Suppressor macrophage treated with lipopolysaccharide for 1 hour (primary cell): Measurements from ENCODE around the gene CAPN12.
A peak's percentile ranks its signal among the peaks of the same experiment; 100 is the strongest.

Source experiments
- DNase-seq, 3 donors: peaks; one replicate each; pipeline ENCODE4 v3.0.0-alpha.2; 2020 to 2022

Gene CAPN12

DNA sequence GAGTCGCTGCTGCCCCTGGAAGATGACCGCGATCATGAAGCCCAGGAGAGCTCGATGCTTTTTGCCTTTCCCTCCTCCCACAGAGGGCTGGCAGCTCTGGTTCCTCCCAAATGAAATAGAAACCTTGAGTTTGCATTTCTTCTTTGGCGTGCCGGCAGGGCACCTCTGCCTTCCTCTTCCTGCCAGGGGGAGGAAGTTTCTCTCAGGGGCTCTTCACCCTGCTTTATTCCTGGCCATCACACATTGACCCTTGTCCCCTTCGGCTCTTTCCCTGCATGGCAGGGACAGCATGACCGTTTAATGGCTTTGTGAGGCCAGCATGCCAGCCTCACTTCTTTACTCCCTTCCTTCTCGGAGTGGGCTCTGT, 49.0 kb downstream of the CAPN12 start:
- DNase-seq: peak; percentile 64 to 67 (median 65)

DNA sequence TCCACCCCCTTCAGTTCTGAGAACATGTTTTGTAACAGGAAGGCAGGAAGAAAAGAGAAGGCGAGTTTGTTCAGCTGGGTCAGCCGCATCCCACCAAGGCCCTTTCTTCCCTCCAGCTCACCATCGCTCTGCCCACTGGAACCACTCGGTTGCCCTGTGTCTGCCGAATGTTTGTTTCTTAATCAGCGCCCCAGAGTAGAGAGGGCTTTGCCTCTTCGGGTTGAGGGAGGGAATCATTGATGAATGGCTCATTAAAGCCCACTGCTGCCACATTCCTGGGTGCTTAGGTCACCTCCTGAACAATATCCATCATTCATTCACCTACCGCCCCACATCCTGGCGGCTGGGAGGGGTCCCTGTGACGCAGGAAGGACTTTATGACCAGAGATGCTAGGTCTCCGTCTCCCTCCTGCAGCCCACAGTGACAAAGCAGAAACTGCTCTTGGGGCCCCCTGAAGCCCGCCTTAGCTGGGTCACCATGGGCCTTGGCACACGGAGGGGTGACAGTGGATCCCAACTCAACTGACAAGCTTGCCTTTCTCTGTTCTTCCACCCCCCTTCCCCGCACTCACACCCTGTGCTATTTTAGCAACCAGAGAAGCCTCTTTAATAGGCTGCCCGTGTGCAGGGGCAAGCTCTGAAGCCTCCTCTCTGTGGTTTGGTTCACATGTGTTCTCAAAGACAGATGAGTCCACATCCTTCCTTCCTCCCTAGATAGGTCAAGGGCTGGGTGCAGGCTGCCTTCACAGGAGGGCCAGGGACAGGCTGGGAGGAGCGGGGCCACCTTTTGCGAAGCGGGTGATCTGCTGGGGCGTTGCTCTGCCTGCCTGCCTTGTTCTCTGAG, 50.7 kb downstream of the CAPN12 start:
- DNase-seq: no peak

DNA sequence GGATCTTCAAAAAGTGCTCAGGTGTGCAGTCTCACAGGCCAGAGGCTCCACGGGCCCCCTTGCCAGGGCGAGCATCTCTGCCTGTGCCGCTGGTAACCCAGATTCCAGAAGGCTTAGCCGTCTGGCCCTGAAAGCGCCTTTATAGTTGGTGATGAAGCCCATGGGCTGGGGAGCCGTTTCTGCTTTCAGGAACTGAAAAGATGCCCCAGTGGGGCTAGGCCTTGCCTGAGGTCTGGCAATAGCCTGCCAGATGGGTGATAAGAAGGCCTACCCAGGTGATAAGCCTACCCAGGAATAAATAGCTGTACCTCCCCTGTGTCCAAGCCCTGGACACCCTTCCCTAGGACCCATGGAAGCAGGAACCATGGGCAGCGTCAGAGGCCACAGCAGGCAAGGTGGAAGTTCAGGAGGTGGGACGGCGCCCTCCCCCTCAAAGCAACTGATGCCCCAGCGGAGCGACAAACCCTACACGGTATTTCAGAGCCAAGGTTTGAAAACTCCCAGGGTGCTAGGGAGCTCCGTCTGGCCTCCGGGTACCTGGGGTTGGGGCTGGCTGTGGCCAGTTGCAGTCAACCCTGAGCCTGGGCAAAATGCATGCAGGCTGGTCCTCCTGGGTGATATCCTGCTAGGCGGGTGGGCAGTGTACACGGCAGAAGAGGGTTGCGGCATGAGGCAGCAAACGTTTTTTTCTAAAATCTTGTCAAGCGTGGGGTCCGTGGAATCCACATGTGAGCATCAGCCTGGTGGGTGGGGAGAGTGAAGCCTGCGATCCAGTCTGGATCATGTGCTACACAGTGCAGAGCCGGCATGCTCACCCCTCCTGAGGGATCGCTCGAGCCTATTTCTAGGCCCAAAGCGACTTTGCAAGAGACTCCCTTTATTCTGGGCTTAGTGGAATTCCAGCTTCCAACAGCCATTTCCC, 51.6 kb downstream of the CAPN12 start:
- DNase-seq: no peak

DNA sequence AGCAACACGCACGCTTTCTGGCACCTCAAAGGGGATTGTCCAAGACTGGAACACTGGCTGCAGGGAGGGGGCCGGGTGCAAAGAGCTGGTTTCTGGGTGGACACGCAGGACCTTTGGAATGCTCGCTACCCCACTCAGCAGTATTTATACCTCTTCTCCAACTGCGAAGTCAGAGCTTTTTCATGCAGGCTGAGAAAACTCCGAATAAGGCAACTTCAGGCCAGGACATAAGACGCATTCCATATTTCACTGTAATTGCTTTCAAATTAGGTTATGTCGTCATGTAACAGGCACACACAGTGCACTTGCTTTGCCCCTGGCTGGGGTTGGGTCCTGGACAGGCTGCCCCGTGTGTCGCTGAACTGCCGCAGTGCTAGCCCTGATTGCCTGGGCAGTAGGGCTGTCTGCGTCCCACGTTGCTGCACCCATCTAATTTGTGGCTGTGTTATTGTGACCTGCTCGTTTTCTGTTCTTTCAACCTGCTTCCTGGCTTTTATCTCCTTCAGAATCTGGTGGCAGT, 52.3 kb downstream of the CAPN12 start:
- DNase-seq: no peak

DNA sequence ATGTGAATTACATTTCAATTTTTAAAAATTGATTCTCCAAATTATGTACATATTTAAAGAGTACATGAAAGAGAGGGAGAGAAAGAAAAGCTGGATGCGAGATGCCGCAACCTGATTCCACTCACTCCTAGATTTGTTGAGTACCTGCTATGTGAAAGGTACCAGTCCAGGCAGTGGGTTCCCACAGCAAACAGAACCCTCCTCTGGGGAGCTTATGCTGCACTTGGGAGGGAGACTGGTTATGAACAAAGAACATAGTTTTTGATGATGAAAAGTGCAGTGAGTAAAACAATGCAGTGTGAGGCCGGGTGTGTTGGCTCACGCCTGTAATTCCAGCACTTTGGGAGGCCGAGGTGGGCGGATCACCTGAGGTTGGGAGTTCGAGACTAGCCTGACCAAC, 53.4 kb downstream of the CAPN12 start:
- DNase-seq: no peak

DNA sequence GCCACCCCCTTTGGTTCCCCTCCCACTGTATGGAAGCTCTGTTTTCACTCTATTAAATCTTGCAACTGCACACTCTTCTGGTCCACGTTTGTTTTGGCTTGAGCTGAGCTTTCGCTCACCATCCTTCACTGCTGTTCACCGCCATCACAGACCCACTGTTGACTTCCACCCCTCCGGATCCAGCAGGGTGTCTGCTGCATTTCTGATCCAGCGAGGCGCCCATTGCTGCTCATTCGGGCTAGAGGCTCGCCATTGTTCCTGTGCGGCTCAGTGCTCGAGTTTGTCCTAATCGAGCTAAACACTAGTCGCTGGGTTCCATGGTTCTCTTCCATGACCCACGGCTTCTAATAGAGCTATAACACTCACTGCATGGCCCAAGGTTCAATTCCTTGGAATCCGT, 54.1 kb downstream of the CAPN12 start:
- DNase-seq: no peak

- no peak for DNase-seq
Observed at GRCh38 chr19:38687837-38688378, 56.4 kb downstream of the CAPN12 start.

- DNase-seq: peak; percentile 64 to 72 (median 71)
Observed at GRCh38 chr19:38686530-38686888, 57.8 kb downstream of the CAPN12 start.

DNA sequence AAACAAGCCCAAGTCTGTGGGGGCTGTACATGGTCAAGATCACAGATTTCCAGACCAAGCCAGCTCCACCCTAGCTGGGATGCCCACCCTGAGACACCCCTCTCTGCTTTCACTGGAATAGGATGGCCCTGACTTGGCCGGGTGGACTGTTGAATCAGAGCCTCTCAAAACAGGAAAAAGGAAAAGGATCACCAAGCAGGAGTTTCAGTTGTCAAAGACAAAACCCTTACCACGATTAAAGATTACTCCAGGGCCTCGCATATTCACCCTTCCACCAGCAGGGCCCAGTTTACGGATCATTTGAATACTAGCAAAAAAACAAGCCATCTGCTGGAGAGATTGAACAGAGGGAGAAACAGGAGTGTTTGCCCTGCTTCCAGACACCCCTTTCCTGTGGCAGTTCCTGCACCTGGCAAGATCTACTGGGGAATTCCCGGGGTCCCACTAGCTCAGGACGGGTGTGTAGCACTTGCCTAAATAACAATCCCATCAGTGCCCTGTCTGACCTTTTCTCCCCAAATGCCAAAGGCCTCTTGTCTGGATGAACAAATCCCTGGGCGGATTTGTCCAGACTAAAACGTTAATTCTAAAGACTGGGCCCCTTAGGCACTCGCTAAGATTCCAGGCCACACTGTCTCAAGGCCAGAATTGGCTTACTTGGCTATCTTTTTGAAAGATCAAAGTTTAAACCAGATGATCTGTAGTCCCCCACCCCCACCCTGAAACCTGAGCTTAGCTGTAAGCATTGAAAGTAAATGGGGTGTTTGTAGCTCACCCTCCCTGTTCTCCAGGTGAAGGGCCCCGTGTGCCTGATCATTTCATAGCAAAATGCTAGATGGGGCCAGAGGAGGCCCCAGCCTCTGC, 58.4 kb downstream of the CAPN12 start:
- DNase-seq: peak in 2 of 3 donors; percentile 32 to 48

- DNase-seq: no peak
Observed at GRCh38 chr19:38684862-38685665, 59.2 kb downstream of the CAPN12 start.

DNA sequence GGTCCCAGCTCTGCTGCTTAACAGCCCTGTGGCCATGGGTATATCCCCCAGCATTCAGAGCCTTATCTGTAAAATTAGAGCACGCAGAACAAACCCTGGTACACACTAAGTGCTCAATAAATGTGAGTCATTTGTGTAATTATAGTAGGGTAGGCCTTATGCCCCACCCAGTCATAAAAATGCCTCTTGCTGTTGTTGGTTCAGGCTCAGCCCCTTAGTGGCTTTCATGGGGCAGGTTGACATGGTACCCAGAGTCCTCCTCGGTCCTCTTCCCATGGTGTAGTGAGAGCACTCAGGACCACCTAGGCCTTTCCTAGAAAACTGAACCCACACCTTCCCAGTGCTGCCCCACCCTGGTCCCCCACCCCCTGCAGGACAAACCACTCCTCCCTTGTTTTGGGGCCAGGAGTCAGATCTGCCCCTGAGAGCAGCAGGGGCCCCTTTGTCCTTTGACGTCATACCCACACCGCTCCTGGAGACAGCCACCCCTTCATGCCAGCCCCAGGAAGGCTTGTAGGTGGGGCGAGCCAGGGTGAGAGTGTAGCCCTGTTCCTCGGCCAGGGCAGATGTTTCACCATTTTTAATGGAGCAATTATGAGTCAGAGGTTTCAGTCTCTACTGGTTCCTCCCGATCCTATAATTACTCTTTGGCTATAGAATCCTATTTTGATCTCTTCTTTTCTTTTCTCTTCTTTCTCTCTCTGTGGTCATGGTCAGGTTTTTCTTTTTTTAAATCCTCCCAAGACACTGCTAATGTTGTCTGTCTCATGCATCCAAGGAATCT, 60.0 kb downstream of the CAPN12 start:
- peak; percentile 80 to 89 (median 88) for DNase-seq

DNA sequence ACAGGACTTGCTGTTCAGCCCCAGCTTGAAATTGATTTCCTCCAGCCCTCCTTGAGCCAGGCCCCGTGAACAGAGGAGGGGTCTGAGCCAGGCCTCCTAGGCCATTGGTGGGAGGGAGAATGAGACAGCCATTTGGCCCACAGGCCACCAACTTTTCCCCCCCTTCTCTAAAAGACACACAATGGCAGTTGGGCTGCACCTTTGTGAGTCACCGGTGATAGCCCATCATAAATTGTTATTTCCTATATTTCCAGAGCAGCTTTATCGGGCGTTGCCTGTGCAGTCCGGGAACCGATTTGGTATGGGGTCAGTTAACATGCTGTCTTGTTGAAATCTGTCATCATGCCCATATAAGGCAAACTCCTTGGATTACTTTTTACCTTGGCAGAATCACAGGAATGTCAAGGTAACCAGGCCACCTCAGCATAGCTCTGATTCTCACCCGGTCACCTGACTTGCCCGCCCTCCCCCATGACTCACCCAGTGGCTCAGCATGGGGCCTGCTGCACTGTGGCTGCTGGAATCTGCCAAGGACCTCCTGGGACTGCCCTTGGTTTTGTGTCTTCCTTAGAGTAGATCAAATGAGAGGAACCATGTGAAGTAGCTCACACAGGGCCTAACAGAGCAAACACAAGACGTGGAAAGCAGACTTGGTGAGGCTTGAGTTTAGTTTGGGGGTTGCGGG, 60.7 kb downstream of the CAPN12 start:
- peak; percentile 75 to 82 (median 79) for DNase-seq

DNA sequence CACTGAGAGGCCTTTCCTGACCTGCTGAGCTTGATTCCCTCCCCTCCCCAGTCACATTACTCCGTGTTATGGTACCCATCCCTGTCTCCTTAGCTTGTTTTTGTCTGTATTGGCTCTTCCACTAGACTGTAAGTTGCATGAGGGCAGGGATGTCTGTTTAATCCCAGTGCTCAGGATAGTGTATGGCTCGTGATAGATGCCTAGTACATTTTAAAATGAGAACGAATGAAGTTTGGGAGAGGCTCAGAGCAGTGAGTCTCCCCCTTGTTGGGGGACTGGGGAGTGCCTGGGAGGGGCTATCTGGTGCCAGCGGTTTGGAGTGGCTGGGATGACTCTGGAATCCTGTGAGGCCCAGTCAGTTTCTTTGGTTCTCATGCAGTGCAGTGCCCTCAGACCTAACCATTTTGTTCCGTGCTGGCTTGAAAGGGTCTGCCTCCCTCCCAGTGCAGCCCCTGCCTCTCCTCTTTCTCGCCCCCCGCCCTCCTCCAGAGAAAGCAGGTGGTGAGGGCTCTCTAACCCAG, 61.3 kb downstream of the CAPN12 start:
- no peak for DNase-seq

GRCh38 chr19:38682195-38682867, 61.9 kb downstream of the CAPN12 start:
- no peak for DNase-seq
